ENCODE measurements around the gene RAB3D. TPM values are rescaled to one million over a fixed set of nuclear protein-coding genes. Genes with fewer than 3 reads are reported as not detected.
"Not testable (repeated sequence)": the region's sequence is repeated elsewhere in the genome, so short reads cannot be mapped to it uniquely, and the experiment has no call there.

Gene RAB3D
- polyA plus RNA-seq, 3 donors: 4.6 to 29.6 (median 10.3) TPM

DNA sequence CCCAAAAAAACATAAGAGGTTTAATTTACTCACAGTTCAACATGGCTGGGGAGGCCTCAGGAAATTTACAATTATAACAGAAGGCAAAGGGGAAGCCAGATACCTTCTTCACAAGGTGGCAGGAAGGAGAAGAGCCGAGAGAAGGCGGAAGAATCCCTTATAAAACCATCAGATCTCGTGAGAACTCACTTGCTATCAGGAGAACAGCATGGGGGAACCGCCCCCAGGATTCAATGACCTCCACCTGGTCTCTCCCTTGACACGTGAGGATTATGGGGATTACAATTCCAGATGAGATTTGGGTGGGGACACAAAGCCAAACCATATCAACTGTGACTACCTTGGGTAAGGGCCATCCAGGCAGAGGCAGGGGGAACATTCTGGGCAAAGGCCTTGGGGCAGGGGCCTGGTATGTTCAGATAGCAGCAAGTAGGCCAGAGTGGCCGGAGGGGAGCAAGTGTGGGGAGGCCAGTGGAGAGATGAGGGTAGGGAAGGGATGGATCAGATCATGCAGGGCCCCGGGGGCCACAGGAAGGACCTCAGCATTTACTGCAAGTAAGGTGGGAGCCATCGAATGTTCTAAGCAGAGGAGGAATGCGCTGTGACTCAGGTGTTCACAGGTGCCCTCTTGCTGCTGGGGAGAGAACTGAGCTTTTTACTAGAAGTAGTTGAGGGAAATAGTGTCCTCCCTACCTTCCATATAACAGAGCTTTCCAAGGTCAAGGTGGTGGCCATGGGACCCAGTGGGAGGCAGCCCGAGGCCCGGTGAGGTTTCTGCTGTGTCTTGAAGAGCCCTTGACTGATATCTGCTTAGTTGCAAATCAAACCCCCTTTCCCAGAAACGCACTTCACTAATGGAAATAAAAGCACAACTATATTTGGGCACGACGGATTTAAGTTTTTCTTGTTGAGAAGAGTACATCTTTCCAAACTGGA, 18.0 kb downstream of the RAB3D start:
- 62 to 72% (median 66%) methylated on average over 14 of the region's 14 CpGs for WGBS, 3 donors
- no peak overlapping the region for H3K27ac ChIP-seq (ENCODE audit: low read depth, low read length)

DNA sequence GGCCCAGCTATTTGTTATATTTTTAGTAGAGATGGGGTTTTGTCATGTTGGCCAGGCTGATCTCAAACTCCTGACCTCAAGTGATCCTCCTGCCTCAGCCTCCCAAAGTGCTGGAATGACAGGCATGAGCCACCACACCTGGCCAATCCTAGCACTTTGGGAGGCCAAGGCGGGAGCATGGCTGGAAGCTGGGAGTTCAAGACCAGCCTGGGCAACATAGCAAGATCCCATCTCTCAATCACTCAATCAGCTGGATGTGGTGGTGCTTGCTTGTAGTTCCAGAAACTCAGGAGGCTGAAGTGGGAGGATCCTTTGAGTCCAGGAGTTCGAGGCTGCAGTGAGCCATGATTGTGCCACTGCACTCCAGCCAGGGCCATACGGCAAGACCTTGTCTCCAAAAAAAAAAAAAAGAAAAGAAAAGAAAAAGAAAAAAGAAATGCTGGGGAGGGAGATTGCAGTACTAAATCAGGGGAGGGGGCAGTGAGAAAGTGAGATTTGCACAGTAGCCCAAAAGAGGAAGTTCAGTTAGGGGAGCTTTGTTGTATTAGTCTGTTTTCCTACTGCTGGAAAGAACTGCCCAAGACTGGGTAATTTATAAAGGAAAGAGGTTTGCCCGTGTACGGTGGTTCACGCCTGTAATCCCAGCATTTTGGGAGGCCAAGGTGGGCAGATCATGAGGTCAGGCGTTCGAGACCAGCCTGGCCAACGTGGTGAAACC, 19.0 kb downstream of the RAB3D start:
- WGBS, 3 donors: 55 to 83% (median 63%) methylated on average over 9 of the region's 9 CpGs
- H3K27ac ChIP-seq (ENCODE audit: low read depth, low read length): not testable (repeated sequence)

DNA sequence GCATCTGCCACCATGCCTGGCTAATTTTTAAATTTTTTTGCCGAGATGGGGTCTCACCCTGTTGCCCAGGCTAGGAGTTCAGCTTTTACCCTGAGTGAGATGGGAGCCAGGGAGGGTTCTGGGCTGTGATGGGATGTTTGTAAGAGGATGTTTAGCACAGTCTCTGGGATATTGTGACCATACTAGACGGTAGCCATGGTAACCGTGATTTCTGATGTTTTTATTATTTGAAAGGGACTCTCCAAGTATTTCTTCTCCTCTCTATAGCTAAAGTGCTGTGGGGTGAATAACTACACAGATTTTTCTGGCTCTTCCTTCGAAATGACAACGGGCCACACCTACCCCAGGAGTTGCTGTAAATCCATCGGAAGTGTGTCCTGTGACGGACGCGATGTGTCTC, 33.1 kb downstream of the RAB3D start:
- no peak overlapping the region for H3K27ac ChIP-seq (ENCODE audit: low read depth, low read length)
- 76 to 89% (median 80%) methylated on average over 9 of the region's 9 CpGs for WGBS, 3 donors

DNA sequence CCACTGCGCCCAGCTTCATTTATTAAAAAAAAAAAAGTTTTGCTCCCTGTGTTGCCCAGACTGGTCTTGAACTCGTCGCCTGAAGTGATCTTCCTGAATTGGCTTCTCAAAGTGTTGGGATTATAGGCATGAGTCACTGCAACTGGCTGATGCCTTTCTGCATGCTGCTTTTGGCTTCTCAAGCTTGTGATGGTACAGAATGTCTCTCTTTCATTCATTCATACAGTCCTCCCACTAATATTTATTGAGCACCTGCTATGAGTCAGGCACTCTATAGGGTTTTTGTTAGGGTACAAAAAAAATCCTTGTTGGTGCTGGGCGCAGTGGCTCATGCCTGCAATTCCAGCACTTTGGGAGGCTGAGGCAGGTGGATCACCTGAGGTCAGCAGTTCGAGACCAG, 34.5 kb downstream of the RAB3D start:
- H3K27ac ChIP-seq (ENCODE audit: low read depth, low read length): no peak overlapping the region
- WGBS, 3 donors: 91 to 94% (median 93%) methylated on average over 5 of the region's 5 CpGs

DNA sequence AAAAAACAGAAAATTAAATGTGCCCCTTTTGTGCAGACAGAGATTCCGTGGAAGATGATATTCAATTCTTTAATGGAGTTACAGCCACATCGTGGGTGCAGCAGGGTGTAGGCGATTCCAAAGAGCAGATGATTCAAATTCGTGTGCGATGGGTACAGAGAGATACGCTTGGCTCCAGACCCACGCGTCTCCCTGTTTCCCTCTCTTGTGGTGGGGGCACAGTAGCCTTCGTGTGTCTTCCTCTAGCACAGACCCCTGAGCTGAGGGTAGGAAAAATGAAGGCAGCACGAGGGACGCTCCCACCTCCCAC, 38.7 kb downstream of the RAB3D start:
- WGBS, 3 donors: 78 to 86% (median 83%) methylated on average over 11 of the region's 11 CpGs
- no peak overlapping the region for H3K27ac ChIP-seq (ENCODE audit: low read depth, low read length)

DNA sequence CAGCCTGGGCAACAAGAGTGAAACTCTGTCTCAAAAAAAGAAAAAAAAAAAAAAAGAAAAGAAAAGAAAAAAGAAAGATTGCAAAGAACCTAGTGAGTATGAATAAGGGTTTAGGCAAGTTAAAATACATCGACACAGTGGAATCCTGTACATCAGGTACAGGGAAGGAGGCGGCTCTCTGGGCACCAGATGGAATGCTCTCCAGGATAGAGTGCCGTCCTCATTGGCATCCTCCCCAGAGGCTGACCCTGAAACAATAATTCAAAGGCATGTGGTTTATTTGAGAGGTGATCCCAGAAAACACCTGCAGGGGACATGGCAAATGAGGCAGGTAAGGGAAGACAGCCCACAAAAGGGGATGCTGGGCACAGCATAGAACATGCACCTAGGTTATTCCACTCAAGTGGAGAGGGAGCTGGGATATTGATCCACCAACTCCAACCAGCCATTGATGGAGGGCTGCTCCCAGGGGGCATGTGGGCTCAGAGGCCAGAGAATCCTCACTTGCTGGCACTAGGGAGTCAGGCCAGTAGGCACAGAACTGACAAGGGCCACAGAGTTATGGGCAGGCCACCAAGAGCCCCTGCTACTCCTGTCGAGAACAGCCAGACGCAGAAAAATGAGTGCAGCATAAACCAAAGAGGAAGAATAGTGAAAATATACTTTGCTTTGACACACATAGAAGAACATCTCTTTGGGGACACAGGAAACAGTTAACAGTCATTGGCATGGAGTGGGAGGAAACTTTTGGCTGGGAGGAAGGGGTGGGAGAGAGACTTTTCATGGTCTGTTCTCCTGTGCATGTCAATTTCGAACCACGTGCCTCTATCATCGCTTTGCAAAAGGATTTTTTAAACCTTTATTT, 39.3 kb downstream of the RAB3D start:
- H3K27ac ChIP-seq (ENCODE audit: low read depth, low read length): no peak overlapping the region
- WGBS, 3 donors: 58 to 73% (median 62%) methylated on average over 8 of the region's 8 CpGs

DNA sequence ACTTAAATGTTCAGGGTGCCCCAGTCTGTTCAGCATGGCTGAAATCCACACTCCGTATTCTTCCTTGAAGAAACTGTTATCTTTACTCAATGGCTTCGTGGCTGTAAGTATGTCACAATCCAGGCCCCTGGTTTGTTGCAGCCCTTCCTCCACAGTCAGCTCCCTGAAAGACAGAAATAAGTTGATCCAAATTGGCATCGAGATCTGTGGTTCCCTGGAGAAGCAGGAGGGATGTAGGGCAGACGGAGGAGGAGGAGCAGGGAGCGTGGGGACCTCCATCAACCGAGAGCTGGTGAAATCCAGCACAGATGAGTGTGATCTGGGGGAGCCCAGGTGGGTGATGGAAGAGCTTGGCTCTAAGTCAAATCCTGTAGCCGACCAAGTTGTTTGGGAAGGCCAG, 43.2 kb downstream of the RAB3D start:
- WGBS, 3 donors: 25 to 59% (median 27%) methylated on average over 7 of the region's 7 CpGs
- H3K27ac ChIP-seq (ENCODE audit: low read depth, low read length): no peak overlapping the region

DNA sequence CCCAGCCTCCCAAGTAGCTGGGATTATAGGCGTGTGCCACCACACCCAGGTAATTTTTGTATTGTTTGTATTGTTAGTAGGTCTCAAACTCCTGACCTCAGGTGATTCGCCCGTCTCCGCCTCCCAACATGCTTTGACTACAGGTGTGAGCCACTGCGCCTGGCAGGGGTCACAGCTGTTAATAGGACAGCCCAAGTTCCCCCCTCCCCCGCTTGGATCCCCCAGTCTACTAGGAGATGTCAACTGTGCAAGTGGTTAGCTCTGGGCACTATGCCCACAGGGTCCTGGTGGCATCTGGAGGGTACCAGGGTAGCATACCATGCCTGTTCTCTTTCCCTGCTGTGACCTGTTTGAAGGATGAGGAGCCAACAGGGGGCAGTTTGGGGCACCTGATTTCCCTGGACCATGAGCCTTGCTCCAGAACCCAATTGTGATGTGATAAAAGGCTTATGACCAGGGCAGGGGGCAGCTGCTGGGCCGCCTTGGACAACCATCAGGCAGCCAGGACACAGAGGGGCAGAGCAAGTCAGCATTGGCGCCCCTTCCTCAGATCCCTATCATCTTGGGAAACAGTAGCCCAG, 43.7 kb downstream of the RAB3D start, which contains the start of gene TSPAN16:
TSS of gene TSPAN16 (plus strand) at position 496 of the 581 bp plus-strand sequence. CDS start 138 bp downstream, outside the sequence.
- H3K27ac ChIP-seq (ENCODE audit: low read depth, low read length): no peak within 1 kb of the TSS
- 77 to 91% (median 90%) methylated on average over 8 of the region's 8 CpGs for WGBS, 3 donors

DNA sequence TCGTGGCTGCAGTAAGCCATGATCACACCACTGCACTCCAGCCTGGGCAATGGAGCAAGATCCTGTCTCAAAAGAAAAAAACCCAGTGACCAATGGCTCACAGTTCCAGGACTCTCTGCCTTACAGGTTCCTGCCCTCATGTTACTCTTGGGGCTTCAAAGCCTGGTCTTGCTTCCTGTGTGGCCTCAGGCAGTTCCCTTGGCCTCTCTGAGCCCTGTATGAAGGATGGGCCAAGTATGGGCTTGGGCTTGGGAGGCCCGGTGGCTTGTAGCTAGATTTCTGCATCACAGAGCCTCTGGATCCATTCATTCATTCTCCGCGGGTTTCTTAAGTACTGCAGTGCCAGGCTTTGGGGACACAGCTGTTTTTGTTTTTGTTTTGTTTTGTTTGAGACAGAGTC, 44.3 kb downstream of the RAB3D start:
- WGBS, 3 donors: 73 to 89% (median 87%) methylated on average over 4 of the region's 4 CpGs
- no peak overlapping the region for H3K27ac ChIP-seq (ENCODE audit: low read depth, low read length)

DNA sequence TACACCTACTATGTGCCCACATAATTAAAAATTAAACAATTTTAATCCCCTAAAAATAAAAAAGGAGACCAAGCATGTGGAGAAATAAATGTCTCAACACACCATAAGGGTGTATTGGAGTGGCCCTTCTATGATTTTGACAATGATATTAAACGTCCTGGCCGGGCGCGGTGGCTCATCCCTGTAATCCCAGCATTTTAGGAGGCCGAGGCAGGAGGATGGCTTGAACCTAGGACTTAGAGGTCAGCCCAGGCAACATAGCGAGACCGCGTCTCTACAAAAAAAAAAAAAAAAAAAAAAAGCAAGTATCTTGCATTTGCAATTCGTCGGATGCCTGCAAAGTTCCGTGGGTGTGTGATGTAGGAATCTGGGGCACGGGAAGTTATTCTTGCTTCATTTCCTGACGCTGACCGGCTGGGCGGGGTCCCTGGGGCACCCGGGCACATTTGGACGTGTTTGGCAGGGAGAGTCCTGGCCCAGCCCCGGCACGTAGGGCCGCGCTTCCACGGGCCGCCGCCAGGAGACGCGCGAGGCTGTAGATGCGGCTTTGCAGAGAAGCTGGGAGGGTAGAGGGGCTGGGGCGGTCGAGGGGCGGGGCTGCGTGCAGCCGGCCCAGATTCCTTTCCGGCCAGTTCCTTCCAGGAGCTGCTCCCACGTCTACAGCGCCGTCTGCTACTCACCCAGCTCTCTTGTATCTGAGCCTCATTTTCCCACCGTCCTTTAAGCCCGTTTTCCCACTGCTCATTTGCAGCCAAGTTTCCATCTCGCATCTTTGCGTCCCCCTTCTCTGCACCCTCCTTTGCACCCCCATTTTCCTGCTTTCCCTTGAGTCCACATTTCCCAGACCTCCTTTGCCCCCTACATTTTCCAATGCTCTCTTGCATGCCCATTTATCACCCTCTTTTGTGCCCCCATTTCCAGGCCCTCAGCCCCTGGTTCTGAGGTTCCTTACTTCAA, 45.7 kb downstream of the RAB3D start:
- no peak overlapping the region for H3K27ac ChIP-seq (ENCODE audit: low read depth, low read length)
- 2 to 7% (median 2%) methylated on average over 36 to 41 of the region's 41 CpGs for WGBS, 3 donors

DNA sequence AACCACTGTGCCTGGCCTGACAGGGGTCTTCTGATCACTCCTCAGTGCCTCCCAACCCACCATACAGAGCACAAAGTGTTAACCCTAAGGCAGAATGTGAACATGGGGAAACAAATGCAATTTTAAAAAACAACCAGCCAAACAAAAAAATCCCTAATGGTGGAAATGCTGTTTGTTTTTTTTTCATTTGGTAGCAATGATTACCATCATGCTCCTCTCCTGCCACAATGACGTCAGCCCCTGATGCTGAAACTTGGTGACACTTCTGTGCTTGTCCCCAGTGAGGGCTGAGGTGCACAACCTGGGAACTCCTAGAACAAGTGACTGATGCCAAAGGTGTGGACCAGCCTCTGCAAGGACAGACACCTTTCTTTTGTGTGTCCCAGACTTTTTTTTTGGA, 47.5 kb downstream of the RAB3D start:
- no peak overlapping the region for H3K27ac ChIP-seq (ENCODE audit: low read depth, low read length)
- 56 to 83% (median 63%) methylated on average over 1 of the region's 1 CpG for WGBS, 3 donors

DNA sequence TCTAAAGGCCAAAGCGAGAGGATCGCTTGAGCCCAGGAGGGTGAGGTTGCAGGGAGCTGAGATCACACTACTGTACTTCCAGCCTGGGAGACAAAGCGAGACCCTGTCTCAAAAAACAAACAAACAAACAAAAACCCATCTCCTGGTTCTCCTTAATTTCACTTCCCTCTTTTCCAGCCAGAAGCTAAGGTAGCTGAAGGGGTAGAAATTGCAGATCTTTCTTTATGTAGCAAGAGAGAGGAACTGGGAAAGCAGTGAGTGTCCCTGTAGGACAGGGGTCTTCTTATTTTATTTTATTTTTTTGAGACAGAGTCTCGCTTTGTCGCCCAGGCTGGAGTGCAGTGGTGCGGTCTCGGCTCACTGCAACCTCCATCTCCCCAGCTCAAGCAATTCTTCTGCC, 48.0 kb downstream of the RAB3D start:
- no peak overlapping the region for H3K27ac ChIP-seq (ENCODE audit: low read depth, low read length)
- 93 to 94% (median 94%) methylated on average over 7 of the region's 7 CpGs for WGBS, 3 donors

DNA sequence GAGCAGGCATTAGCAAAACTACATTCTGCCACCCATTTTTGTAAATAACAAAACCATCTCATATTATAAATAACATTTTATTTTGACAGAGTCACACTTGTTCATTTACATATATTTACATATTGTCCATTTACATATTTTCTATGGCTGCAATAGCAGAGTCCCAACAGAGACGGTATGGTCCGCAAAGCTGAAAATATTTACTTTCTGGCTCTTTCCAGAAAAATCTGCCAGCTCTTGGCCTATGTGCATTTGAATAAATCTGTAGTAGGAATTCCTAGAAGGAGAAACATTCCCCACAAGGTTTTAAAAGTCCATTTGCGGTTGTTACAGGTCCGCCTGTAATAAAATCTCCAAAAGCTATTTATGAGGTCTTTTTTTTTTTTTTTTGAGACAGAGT, 49.2 kb downstream of the RAB3D start:
- 80 to 91% (median 85%) methylated on average over 4 of the region's 4 CpGs for WGBS, 3 donors
- no peak overlapping the region for H3K27ac ChIP-seq (ENCODE audit: low read depth, low read length)

DNA sequence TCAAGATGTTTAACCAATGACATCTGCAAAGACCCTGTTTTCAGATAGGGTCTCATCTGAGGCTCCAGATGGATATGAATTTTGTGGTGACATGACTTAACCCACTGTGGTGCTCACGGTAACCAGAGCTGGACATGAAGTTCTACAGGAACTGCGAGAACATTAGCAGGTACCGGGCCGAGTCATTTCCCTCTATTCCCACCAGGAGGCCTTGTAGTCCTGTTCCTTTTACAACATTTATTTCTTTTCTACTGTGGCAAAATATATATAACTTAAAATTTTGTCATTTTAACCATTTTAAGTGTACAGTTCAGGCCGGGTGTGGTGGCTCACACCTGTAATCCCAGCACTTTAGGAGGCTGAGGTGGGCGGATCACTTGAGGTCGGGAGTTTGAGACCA, 51.1 kb downstream of the RAB3D start:
- 66 to 80% (median 71%) methylated on average over 7 of the region's 7 CpGs for WGBS, 3 donors
- no peak overlapping the region for H3K27ac ChIP-seq (ENCODE audit: low read depth, low read length)

DNA sequence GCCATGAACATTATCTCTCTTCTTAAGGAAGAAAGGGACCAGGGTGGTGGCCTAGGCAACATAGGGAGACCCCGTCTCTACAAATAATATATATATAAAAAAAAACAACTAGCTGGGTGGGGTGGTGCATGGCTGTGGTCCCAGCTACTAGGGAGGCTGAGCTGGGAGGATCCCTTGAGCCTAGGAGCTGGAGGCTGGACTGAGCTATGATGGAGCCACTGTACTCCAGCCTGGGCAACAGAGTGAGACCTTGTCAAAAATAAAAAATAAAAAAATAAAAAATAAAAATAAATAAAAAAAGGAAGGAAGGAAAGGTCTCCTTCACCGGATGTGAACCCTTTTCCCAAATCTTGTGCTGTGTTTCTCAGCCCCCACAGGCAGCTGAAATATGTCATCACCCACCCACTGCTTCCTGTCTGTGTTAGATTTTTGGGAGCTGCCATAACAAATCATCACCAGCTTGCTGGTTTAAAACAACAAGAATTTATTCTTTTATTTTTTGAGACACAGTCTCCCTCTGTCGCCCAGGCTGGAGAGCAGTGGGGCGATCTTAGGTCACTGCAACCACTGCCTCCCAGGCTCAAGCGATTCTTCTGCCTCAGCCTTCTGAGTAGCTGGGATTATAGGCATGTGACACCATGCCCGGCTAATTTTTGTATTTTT, 53.0 kb downstream of the RAB3D start:
- WGBS, 3 donors: 33 to 75% (median 41%) methylated on average over 6 of the region's 6 CpGs
- H3K27ac ChIP-seq (ENCODE audit: low read depth, low read length): no peak overlapping the region

DNA sequence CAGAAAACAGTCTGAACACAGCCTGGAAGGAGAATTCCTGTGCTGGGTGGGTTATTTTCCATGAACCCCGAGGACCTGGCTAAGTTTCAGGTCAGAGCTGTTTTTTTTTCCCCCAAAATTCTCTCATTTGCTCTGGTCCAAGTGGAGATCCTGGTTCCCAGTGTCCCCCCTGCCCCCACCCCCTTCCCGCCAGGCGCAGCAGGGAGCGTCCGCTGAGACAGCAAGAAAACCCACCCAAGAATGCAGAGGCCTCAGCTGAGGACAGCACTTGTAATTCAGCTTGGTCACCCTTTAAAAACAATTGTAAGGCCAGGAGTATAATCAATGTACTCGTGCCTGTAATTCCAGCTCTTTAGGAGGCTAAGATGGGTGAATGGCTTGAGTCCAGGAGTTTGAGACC, 54.9 kb downstream of the RAB3D start:
- no peak overlapping the region for H3K27ac ChIP-seq (ENCODE audit: low read depth, low read length)
- 72 to 76% (median 74%) methylated on average over 6 of the region's 6 CpGs for WGBS, 3 donors

Data from adipose tissue (tissue), 3 donors.